Activated CD4-positive, alpha-beta T cell treated with anti-CD3 and anti-CD28 coated beads, Interleukin-2, amount 10 ng/mL, durations not matched to agents 24 days and 14 days (primary cell): ENCODE measurements around the gene KIFC3. TPM values are rescaled to one million over a fixed set of nuclear protein-coding genes. Genes with fewer than 3 reads are reported as not detected.

ENCODE experiments used
- DNase-seq: peaks from one replicate; pipeline ENCODE4 v3.0.0; 2022
- H3K27ac Mint-ChIP-seq: one replicate; pipeline ENCODE4 v1.8.0; 2022; ENCODE audit warnings: mild to moderate bottlenecking, mixed read lengths
- H3K27me3 Mint-ChIP-seq: one replicate; pipeline ENCODE4 v1.8.0; 2022; ENCODE audit warnings: mixed read lengths
- H3K36me3 Mint-ChIP-seq: one replicate; pipeline ENCODE4 v1.8.0; 2022; ENCODE audit warnings: low read depth, mild to moderate bottlenecking, mixed read lengths
- H3K4me1 Mint-ChIP-seq: one replicate; pipeline ENCODE4 v1.8.0; 2021; ENCODE audit warnings: mixed read lengths
- H3K4me3 Mint-ChIP-seq: one replicate; pipeline ENCODE4 v1.8.0; 2022; ENCODE audit warnings: mild to moderate bottlenecking, moderate library complexity, mixed read lengths
- H3K9me3 Mint-ChIP-seq: one replicate; pipeline ENCODE4 v1.8.0; 2021; ENCODE audit warnings: mixed read lengths
- intact Hi-C: fragments of 100-400 bp; cut with micrococcal nuclease; formaldehyde crosslinking; loops from one replicate; pipeline ENCODE4 v1.15.1; 2023
- total RNA-seq: library from RNA; stranded (reverse); gene quantifications from 2 replicates; pipeline ENCODE4 v1.2.3, GENCODE V29; 2022

The KIFC3 gene
- total RNA-seq, 1 donor from 2014 or later, result 0.58 TPM

GRCh38 chr16:57757883-57758282, 44.4 kb downstream of the KIFC3 start:
- intact Hi-C loops, result loop anchor here (1.0 to 10.0 kb wide), 2 partner anchors 107 to 241 kb away; no protein-coding TSS in a partner anchor
- H3K4me1 Mint-ChIP-seq, result no peaks in the 10 kb centered on the region
- no peaks in the 10 kb centered on the region for H3K9me3 Mint-ChIP-seq
- DNase-seq, result no peak
- no peak overlapping the region for H3K27ac Mint-ChIP-seq
- no peak overlapping the region for H3K4me3 Mint-ChIP-seq
- H3K36me3 Mint-ChIP-seq, result peaks cover 8% of the 10 kb centered on the region
- H3K27me3 Mint-ChIP-seq, result no peaks in the 10 kb centered on the region

- DNase-seq, result peak; percentile 97
- Mint-ChIP-seq H3K4me1 (no peaks in the 10 kb centered on the region), H3K36me3 (peaks cover 8% of the 10 kb centered on the region), H3K4me3 (no peak overlapping the region), H3K27me3 (no peaks in the 10 kb centered on the region), H3K27ac (no peak overlapping the region), H3K9me3 (no peaks in the 10 kb centered on the region)
- intact Hi-C loops, result loop anchor here (1.0 to 10.0 kb wide), 2 partner anchors 107 to 242 kb away; no protein-coding TSS in a partner anchor
Observed at GRCh38 chr16:57757326-57757786, 44.9 kb downstream of the KIFC3 start.

- intact Hi-C loops, result loop anchor here (1.0 to 10.0 kb wide), 2 partner anchors 108 to 243 kb away; no protein-coding TSS in a partner anchor
- H3K4me3 Mint-ChIP-seq, result no peak overlapping the region
- H3K27ac Mint-ChIP-seq, result no peak overlapping the region
- H3K36me3 Mint-ChIP-seq, result peaks cover 8% of the 10 kb centered on the region
- no peaks in the 10 kb centered on the region for H3K4me1 Mint-ChIP-seq
- no peaks in the 10 kb centered on the region for H3K27me3 Mint-ChIP-seq
- no peaks in the 10 kb centered on the region for H3K9me3 Mint-ChIP-seq
- DNase-seq, result no peak
Observed at GRCh38 chr16:57756424-57757325, 45.6 kb downstream of the KIFC3 start.

DNA sequence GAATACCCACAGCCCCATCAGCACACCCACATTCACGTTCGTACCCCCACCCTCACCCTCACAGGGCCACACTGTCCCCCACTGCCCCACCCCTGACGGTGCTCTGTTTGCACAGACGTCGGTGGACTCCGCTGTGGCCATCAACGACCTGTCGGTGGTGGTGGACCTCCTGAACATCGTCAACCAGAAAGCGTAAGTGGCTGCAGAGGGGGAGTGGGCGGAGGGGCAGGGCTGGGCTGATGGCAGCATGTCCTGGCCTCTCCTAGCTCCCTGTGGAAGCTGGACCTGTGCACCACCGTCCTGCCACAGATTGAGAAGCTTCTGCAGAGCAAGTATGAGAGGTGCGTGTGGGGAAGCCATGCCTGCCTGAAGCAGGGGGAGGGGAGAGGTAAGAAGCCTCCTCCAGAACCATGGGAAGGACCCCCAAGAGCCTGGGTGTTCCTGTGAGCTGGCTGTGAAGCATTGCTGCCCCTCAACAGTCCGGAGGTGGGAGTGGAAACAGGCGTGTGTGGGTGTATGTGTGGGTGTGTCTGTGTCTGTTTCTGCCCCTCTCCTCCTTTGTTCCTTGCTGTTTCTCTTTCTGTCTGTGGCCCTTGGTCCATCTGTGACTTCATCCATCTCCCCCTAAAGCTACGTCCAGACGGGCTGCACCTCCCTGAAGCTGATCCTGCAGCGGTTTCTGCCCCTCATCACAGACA, 46.4 kb downstream of the KIFC3 start:
- Mint-ChIP-seq H3K27ac (no peak overlapping the region), H3K4me3 (no peak overlapping the region), H3K9me3 (no peaks in the 10 kb centered on the region), H3K4me1 (no peaks in the 10 kb centered on the region), H3K27me3 (no peaks in the 10 kb centered on the region), H3K36me3 (peaks cover 12% of the 10 kb centered on the region)
- intact Hi-C loops, result loop anchor here (10.0 kb wide), 1 partner anchor 109 kb away; no protein-coding TSS in a partner anchor
- DNase-seq, result no peak

- Mint-ChIP-seq H3K27ac (no peak overlapping the region), H3K4me1 (no peaks in the 10 kb centered on the region)
- DNase-seq, result no peak
Observed at GRCh38 chr16:57755061-57755684, 47.1 kb downstream of the KIFC3 start.

GRCh38 chr16:57754354-57755060, 47.8 kb downstream of the KIFC3 start:
- intact Hi-C loops, result loop anchor here (10.0 kb wide), 1 partner anchor 110 kb away; no protein-coding TSS in a partner anchor
- no peaks in the 10 kb centered on the region for H3K27me3 Mint-ChIP-seq
- no peak overlapping the region for H3K4me3 Mint-ChIP-seq
- peaks cover 12% of the 10 kb centered on the region for H3K36me3 Mint-ChIP-seq
- no peaks in the 10 kb centered on the region for H3K9me3 Mint-ChIP-seq
- no peak for DNase-seq
- no peaks in the 10 kb centered on the region for H3K4me1 Mint-ChIP-seq
- H3K27ac Mint-ChIP-seq, result no peak overlapping the region

More at GRCh38 chr16:57755061-57755684, 47.1 kb downstream of the KIFC3 start:
- H3K27me3 Mint-ChIP-seq, result no peaks in the 10 kb centered on the region
- H3K4me3 Mint-ChIP-seq, result no peak overlapping the region
- peaks cover 12% of the 10 kb centered on the region for H3K36me3 Mint-ChIP-seq
- no peaks in the 10 kb centered on the region for H3K9me3 Mint-ChIP-seq
- intact Hi-C loops, result loop anchor here (10.0 kb wide), 1 partner anchor 110 kb away; no protein-coding TSS in a partner anchor

DNA sequence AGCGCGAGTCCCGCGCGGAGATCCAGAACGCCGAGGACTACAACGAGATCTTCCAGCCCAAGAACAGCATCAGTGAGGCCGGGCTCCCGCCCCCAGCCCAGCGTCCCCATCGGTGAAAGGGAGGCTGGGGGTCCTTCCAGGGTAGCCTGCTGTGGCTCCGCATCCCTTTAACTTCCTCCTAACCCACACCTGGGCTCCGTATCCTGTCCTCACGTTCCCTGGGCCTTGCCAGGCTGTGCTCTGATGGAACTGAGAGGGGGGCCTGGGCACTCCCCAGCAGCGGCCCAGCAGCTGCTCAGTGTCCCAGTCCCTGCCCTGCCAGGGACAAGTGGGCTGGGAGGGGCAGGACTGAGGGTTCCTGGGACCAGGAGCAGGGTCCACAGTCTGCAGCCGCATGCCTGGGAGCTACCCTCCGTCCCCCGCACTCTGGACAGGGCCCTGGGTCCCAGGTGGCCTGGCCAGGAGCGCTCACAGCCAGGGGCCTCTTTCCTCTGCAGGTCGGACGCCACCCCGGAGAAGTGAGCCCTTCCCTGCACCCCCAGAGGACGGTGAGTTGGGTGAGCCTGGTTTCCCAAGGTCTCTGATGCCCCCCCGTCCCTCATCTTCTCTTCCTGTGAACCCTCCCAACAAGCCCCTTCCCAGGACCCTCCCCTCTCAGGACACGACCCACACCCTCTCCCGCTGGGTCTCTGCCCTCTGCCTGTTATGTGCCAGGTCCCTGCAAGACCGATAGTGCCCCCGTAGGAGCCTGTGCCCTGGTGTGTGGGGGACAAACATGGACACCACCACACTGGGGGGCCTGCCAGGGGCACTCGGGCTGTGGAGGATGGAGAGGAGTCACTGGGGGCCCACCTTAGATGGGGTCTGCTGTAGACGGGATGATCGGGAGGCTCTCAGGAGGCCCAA, 48.6 kb downstream of the KIFC3 start:
- H3K27ac Mint-ChIP-seq, result no peak overlapping the region
- no peaks in the 10 kb centered on the region for H3K27me3 Mint-ChIP-seq
- H3K4me1 Mint-ChIP-seq, result no peaks in the 10 kb centered on the region
- H3K36me3 Mint-ChIP-seq, result peaks cover 12% of the 10 kb centered on the region
- no peak overlapping the region for H3K4me3 Mint-ChIP-seq
- no peaks in the 10 kb centered on the region for H3K9me3 Mint-ChIP-seq
- DNase-seq, result no peak
- intact Hi-C loops, result loop anchor here (10.0 kb wide), 1 partner anchor 111 kb away; no protein-coding TSS in a partner anchor

DNA sequence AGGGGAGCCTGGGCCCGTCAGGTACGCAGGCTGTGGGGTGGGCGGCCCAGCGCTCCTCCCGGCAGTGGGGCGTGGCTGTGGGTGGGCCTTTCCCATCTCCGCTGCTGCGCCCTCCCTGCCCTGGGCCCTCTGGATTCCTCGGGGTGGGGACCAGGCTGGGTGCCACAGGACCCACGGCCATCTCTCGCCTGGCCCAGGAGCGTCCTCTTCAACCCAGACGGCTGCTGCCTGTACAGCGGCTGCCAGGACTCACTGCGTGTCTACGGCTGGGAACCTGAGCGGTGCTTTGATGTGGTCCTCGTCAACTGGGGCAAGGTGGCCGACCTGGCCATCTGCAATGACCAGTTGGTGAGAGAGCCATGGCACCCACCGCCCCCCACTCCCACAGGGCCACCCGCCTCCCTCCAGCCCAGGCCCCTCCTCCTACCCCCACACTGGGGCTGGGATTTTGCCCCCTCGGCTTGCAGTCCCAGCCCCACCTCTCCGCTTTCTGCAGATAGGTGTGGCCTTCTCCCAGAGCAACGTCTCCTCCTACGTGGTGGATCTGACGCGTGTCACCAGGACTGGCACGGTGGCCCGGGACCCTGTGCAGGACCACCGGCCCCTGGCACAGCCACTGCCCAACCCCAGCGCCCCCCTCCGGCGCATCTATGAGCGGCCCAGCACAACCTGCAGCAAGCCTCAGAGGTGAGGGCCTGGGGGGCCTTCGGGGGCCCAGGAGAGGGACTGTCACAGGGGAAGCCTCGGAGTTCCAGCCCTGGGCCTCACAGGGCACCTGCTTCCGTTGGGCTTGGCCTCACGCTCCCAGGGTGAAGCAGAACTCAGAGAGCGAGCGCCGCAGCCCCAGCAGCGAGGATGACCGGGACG, 49.5 kb downstream of the KIFC3 start:
- Mint-ChIP-seq H3K36me3 (peaks cover 12% of the 10 kb centered on the region), H3K9me3 (no peaks in the 10 kb centered on the region), H3K4me1 (no peaks in the 10 kb centered on the region), H3K27ac (no peak overlapping the region), H3K4me3 (no peak overlapping the region), H3K27me3 (no peaks in the 10 kb centered on the region)
- DNase-seq, result no peak
- intact Hi-C loops, result loop anchor here (10.0 kb wide), 1 partner anchor 112 kb away; no protein-coding TSS in a partner anchor

GRCh38 chr16:57752203-57752580, 50.1 kb downstream of the KIFC3 start:
- Mint-ChIP-seq H3K4me1 (no peaks in the 10 kb centered on the region), H3K27me3 (no peaks in the 10 kb centered on the region), H3K27ac (no peak overlapping the region), H3K36me3 (peaks cover 12% of the 10 kb centered on the region), H3K4me3 (no peak overlapping the region), H3K9me3 (no peaks in the 10 kb centered on the region)
- DNase-seq, result no peak
- intact Hi-C loops, result loop anchor here (10.0 kb wide), 1 partner anchor 113 kb away; no protein-coding TSS in a partner anchor

GRCh38 chr16:57751539-57752202, 50.6 kb downstream of the KIFC3 start:
- H3K27ac Mint-ChIP-seq, result no peak overlapping the region
- intact Hi-C loops, result loop anchor here (10.0 kb wide), 1 partner anchor 113 kb away; no protein-coding TSS in a partner anchor
- no peak for DNase-seq
- H3K9me3 Mint-ChIP-seq, result no peaks in the 10 kb centered on the region
- no peak overlapping the region for H3K4me3 Mint-ChIP-seq
- no peaks in the 10 kb centered on the region for H3K4me1 Mint-ChIP-seq
- peaks cover 12% of the 10 kb centered on the region for H3K36me3 Mint-ChIP-seq
- H3K27me3 Mint-ChIP-seq, result no peaks in the 10 kb centered on the region
